Measurements from ENCODE around the gene DGKB. TPM values are rescaled to one million over a fixed set of nuclear protein-coding genes. Genes with fewer than 3 reads are reported as not detected.

DGKB gene
- total and polyA plus RNA-seq, 5 donors, result 0.16 to 1.1 (median 0.54) TPM

DNA sequence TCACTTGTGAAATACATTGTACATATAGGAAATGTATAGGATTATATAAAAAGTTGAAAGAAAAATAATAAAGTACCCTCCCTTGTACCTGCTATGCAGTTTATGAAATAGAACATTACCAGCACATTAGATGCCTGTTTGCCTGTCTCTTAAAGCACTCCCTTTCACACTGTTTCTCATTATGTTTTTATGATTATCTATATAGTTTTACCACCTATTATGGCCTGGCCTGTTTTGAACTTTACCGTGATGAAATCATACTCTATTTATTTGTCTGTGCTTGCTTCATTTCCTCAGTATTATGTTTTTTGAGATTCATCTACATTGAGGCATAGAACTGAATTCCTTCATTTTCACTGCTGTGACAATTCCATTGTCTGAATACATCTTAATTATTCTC, 41.1 kb downstream of the DGKB start:
- Histone ChIP-seq H3K4me3 (ENCODE audit: low read length) (no peak overlapping the region), H3K27ac (ENCODE audit: low read length) (no peak overlapping the region), H3K4me1 (ENCODE audit: control insufficient read depth, insufficient read depth, low read length) (no peaks in the 10 kb centered on the region), H3K27me3 (ENCODE audit: control insufficient read depth, insufficient read depth) (no peaks in the 10 kb centered on the region), H3K9me3 (ENCODE audit: control insufficient read depth, low read length) (no peaks in the 10 kb centered on the region)
- WGBS, result 84% methylated on average over 1 of the region's 1 CpG
- ATAC-seq, result no peak
- intact Hi-C loops (cut with DNase I), result no loop called here
- no peak for DNase-seq

DNA sequence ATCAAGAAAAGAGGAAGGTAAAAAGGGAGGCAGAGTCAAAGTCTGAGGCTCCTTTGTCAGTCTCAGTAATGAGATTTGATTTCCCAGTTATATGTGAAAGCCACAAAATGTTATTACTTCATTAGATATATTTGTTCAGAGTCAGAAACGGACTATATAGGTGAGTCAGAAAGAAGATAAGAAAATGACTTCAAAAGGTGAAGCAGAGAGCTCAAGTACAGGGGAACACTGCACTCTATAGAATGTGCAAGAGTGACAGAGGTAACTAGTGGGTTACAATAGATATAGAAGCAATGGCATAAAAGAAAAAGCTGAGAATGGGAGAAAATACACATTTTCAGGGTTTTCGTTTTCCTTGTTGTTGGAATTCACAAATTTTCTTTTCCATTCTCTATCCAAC, 43.3 kb downstream of the DGKB start:
- Histone ChIP-seq H3K27me3 (ENCODE audit: control insufficient read depth, insufficient read depth) (no peaks in the 10 kb centered on the region), H3K27ac (ENCODE audit: low read length) (no peak overlapping the region), H3K4me3 (ENCODE audit: low read length) (no peak overlapping the region), H3K4me1 (ENCODE audit: control insufficient read depth, insufficient read depth, low read length) (no peaks in the 10 kb centered on the region), H3K9me3 (ENCODE audit: control insufficient read depth, low read length) (no peaks in the 10 kb centered on the region)
- WGBS, result 71% methylated on average over 2 of the region's 2 CpGs
- ATAC-seq, result no peak
- intact Hi-C loops (cut with DNase I), result no loop called here
- DNase-seq, result no peak

DNA sequence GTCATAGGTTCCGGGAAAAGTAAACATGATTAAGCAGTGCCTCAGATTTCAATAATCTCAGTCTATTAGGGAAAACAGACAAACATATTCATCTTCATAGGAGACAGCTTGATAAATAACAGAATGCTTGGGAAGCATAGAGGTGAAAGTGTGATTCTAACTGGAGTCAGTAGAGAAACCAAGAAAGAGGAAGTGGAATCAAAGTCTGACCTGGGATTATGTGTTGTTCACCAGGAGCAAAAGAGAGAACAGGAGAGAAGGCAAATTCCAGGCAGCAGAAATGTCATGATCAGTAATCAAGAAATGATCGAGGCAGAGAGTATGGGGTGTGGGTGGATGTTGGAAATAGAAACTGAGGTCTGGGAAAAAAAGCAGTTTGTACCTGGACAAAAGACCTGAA, 43.7 kb downstream of the DGKB start:
- WGBS, result 67% methylated on average over 2 of the region's 2 CpGs
- H3K27me3 ChIP-seq (ENCODE audit: control insufficient read depth, insufficient read depth), result no peaks in the 10 kb centered on the region
- no peak overlapping the region for H3K4me3 ChIP-seq (ENCODE audit: low read length)
- no peak overlapping the region for H3K27ac ChIP-seq (ENCODE audit: low read length)
- intact Hi-C loops (cut with DNase I), result no loop called here
- DNase-seq (no peak), ATAC-seq (no peak)
- H3K4me1 ChIP-seq (ENCODE audit: control insufficient read depth, insufficient read depth, low read length), result no peaks in the 10 kb centered on the region
- H3K9me3 ChIP-seq (ENCODE audit: control insufficient read depth, low read length), result no peaks in the 10 kb centered on the region

DNA sequence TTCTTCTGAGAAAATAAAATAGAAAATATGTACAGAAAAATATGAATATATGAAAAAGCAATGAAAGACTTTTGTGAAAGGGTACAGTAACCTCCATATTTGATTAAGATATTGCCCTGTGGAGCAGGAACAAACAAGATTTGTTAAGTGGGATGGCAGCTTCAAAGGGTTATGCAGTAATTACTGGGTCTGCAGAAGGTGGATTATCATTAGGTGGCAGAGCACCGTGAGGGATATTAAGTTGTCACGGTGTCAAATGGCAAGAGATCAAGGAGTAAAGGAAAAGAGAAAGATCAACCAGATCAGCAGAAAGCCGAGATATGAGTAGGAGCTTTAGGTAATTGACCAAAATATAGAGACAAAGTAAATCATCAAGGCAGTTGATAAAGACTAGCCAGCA, 44.1 kb downstream of the DGKB start:
- no peaks in the 10 kb centered on the region for H3K9me3 ChIP-seq (ENCODE audit: control insufficient read depth, low read length)
- H3K4me1 ChIP-seq (ENCODE audit: control insufficient read depth, insufficient read depth, low read length), result no peaks in the 10 kb centered on the region
- 57% methylated on average over 3 of the region's 3 CpGs for WGBS
- intact Hi-C loops (cut with DNase I), result no loop called here
- H3K27me3 ChIP-seq (ENCODE audit: control insufficient read depth, insufficient read depth), result no peaks in the 10 kb centered on the region
- ATAC-seq (no peak), DNase-seq (no peak)
- H3K27ac ChIP-seq (ENCODE audit: low read length), result no peak overlapping the region
- no peak overlapping the region for H3K4me3 ChIP-seq (ENCODE audit: low read length)

DNA sequence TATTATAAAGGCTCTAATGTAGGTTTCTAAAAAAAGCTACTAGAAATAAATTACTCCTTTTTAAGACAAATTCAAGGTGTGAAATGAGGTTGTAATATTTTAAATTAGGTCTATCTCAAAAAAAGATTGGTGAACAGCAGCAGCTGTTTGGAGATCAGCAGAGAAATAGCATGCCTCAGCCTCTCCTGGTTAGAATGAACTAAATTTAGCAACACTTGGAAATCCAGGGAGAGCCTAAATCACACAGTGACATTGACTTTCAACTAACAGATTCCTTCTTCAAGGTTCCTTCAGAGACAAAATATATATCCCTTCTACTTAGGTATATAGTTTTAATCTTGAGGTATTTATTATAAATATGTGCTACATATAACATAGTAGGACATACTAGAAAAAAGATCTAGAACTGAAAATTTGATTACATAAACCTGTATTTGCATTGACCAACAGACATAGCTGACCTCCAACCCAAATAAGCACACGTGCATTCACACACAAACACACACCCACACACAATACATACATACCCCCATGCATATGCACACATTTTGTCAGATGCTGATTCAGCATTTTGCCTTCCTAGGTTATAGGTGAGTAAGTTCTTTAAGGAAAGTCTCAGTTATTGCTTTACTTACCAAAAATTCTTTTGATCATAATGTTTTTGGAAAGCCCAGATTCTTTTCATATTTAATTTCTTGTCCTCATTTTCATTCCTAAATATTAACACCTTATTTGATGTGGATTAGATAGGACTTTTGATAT, 47.3 kb downstream of the DGKB start:
- 51% methylated on average over 1 of the region's 1 CpG for whole genome bisulfite sequencing
- no peak for ATAC-seq
- H3K4me1 ChIP-seq (ENCODE audit: control insufficient read depth, insufficient read depth, low read length), result no peaks in the 10 kb centered on the region

DNA sequence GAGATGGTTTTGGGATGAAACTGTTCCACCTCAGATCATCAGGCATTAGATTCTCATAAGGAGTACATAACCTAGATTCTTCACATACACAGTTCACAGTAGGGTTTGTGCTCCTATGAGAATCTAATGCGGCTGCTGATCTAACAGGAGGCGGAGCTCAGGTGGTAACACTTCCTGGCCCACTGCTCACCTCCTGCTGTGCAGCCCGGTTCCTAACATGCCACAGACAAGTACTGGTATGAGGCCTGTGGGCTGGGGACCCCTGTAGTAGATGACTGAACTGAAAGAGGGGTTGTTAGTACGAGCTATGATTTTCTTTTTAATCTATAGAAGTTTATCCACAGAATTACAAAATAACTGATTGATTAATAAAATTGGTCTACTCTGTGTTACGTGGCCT, 48.1 kb downstream of the DGKB start:
- intact Hi-C loops (cut with DNase I), result no loop called here
- DNase-seq, result no peak
- no peaks in the 10 kb centered on the region for H3K9me3 ChIP-seq (ENCODE audit: control insufficient read depth, low read length)
- H3K4me1 ChIP-seq (ENCODE audit: control insufficient read depth, insufficient read depth, low read length), result no peaks in the 10 kb centered on the region
- H3K27ac ChIP-seq (ENCODE audit: low read length), result no peak overlapping the region
- H3K27me3 ChIP-seq (ENCODE audit: control insufficient read depth, insufficient read depth), result no peaks in the 10 kb centered on the region
- H3K4me3 ChIP-seq (ENCODE audit: low read length), result no peak overlapping the region
- 85% methylated on average over 5 of the region's 5 CpGs for WGBS
- no peak for ATAC-seq

More for the DNA sequence above, 47.3 kb downstream of the DGKB start:
- intact Hi-C loops (cut with DNase I), result no loop called here
- no peak overlapping the region for H3K27ac ChIP-seq (ENCODE audit: low read length)
- no peaks in the 10 kb centered on the region for H3K9me3 ChIP-seq (ENCODE audit: control insufficient read depth, low read length)
- H3K4me3 ChIP-seq (ENCODE audit: low read length), result no peak overlapping the region
- H3K27me3 ChIP-seq (ENCODE audit: control insufficient read depth, insufficient read depth), result no peaks in the 10 kb centered on the region
- no peak for DNase-seq

DNA sequence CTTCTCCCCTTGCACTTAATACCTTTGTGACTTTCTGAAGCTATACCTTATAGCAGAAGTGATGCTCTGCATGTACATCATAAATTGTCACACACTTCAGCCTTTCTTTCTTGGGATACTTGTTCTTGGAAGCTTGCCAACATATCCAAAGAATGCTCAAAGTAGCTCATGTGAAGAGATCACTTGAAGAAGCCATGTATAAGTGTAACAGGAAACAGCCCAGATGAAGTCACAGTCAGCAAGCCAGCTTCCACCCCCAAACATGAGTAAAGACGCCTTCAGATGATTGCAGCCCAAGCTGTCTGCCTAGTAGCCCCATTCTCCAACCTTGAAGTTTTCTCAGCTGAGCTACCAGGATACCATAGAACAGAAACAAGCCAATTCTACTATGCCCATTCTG, 50.9 kb downstream of the DGKB start:
- intact Hi-C loops (cut with DNase I), result no loop called here
- no peaks in the 10 kb centered on the region for H3K27me3 ChIP-seq (ENCODE audit: control insufficient read depth, insufficient read depth)
- H3K4me1 ChIP-seq (ENCODE audit: control insufficient read depth, insufficient read depth, low read length), result no peaks in the 10 kb centered on the region
- no peak for ATAC-seq
- no peak overlapping the region for H3K4me3 ChIP-seq (ENCODE audit: low read length)
- H3K9me3 ChIP-seq (ENCODE audit: control insufficient read depth, low read length), result no peaks in the 10 kb centered on the region
- H3K27ac ChIP-seq (ENCODE audit: low read length), result no peak overlapping the region
- DNase-seq, result no peak
- WGBS, result 52% methylated on average over 1 of the region's 1 CpG

DNA sequence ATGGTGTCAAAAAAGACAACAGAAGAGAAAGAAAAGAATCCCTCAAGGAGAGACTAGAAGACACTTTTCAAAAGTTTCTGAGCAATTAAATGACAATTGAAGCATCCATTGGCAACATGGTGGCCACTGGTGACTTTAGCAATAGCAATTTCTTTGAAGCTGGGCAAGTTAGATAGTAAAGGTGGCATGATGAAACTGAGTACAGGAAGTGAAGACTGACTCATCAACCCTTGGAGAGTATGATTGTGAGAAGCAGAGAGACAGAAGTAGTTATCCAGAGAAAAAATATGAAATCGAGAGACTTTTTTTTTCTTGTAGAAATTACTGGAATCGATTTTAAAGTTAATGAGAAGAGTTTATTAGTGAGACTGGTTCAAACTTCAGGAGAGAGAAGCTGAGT, 52.5 kb downstream of the DGKB start:
- Histone ChIP-seq H3K27ac (ENCODE audit: low read length) (no peak overlapping the region), H3K27me3 (ENCODE audit: control insufficient read depth, insufficient read depth) (no peaks in the 10 kb centered on the region), H3K9me3 (ENCODE audit: control insufficient read depth, low read length) (no peaks in the 10 kb centered on the region), H3K4me1 (ENCODE audit: control insufficient read depth, insufficient read depth, low read length) (no peaks in the 10 kb centered on the region), H3K4me3 (ENCODE audit: low read length) (no peak overlapping the region)
- intact Hi-C loops (cut with DNase I), result no loop called here
- ATAC-seq, result no peak
- 91% methylated on average over 2 of the region's 2 CpGs for WGBS
- no peak for DNase-seq

DNA sequence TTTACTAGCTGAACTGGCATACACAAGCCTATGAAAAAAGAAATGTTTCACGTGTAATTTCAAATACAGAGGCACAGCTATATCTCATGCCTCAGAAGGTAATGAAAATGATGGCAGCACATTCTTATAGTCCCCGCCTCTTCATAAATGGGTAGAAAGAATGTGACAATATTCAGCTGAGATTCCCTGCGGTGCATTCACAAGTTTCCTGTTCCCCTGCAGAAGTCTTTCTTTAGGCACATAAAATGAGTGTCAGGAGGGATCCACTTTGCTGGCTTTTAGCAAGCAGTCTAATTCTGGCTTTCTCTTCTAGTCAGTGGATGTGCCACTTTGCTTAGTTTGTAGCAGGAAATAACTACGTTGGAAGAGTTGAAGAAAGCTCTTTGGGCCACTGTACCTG, 56.1 kb downstream of the DGKB start:
- 76% methylated on average over 4 of the region's 4 CpGs for WGBS
- Histone ChIP-seq H3K4me1 (ENCODE audit: control insufficient read depth, insufficient read depth, low read length) (no peaks in the 10 kb centered on the region), H3K27ac (ENCODE audit: low read length) (no peak overlapping the region), H3K27me3 (ENCODE audit: control insufficient read depth, insufficient read depth) (no peaks in the 10 kb centered on the region), H3K4me3 (ENCODE audit: low read length) (no peak overlapping the region), H3K9me3 (ENCODE audit: control insufficient read depth, low read length) (no peaks in the 10 kb centered on the region)
- intact Hi-C loops (cut with DNase I), result no loop called here
- DNase-seq (no peak), ATAC-seq (no peak)

DNA sequence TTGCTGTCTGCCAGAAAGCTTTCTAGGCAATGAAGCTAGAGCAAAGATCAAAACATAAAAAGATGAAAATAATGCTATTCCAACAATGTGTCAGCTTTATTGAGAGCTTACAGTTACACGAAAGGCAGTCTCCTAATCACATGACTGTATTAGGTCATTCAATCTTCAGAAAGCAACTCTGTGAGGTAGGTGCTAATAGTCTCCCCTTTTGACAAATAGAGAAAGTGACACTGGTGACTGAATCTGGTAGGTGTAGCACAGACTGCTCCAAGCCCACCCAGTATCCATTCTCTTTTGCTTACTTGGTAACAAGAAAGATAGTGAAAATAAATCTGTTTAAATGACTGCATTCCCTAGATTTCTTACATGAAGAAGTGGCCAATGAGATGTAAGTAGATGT, 58.8 kb downstream of the DGKB start:
- H3K27me3 ChIP-seq (ENCODE audit: control insufficient read depth, insufficient read depth), result no peaks in the 10 kb centered on the region
- DNase-seq, result no peak
- no peaks in the 10 kb centered on the region for H3K9me3 ChIP-seq (ENCODE audit: control insufficient read depth, low read length)
- WGBS, result 94% methylated on average over 1 of the region's 1 CpG
- H3K4me3 ChIP-seq (ENCODE audit: low read length), result no peak overlapping the region
- intact Hi-C loops (cut with DNase I), result no loop called here
- ATAC-seq, result no peak
- H3K4me1 ChIP-seq (ENCODE audit: control insufficient read depth, insufficient read depth, low read length), result no peaks in the 10 kb centered on the region
- H3K27ac ChIP-seq (ENCODE audit: low read length), result no peak overlapping the region

DNA sequence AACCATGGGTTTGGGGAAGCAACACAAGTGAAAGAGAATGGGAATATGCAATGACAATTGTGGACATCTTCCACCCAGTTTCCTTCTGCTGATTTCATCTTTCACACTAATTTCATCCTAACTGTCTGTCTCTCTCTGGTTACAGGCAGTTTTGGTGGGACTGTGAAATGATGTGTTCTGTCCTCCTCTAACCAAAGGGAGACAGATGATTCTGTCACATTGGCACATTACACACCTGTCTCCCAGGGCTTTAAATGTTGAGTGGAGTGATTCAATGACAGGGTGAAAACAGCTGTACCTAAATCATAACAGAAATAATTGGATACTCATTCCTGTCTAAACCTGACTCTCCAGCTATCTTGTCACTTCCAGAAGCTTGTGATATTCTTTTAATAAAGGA, 60.0 kb downstream of the DGKB start:
- H3K4me3 ChIP-seq (ENCODE audit: low read length), result no peak overlapping the region
- no peaks in the 10 kb centered on the region for H3K27me3 ChIP-seq (ENCODE audit: control insufficient read depth, insufficient read depth)
- intact Hi-C loops (cut with DNase I), result no loop called here
- no peaks in the 10 kb centered on the region for H3K9me3 ChIP-seq (ENCODE audit: control insufficient read depth, low read length)
- no peaks in the 10 kb centered on the region for H3K4me1 ChIP-seq (ENCODE audit: control insufficient read depth, insufficient read depth, low read length)
- DNase-seq, result no peak
- no peak for ATAC-seq
- H3K27ac ChIP-seq (ENCODE audit: low read length), result no peak overlapping the region

DNA sequence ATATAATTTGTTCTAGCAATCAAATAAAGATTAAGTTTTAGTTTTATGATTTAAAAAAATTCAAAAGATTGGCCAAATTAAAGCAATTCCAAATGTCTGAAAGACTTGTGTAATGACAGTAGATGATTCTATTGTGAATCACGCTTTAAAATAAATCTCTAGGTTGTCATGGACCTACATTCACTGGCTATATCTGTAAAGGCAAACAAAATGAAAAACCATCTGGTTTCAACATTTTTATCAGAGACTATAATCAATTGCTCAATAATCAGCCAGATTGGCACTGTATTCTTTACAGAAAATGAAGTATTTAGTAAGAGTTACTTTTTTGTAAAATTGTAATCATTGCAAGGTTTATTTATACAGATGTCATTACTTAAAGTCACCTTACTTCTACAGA, 60.7 kb downstream of the DGKB start:
- H3K9me3 ChIP-seq (ENCODE audit: control insufficient read depth, low read length), result no peaks in the 10 kb centered on the region
- DNase-seq, result no peak
- intact Hi-C loops (cut with DNase I), result no loop called here
- 93% methylated on average over 1 of the region's 1 CpG for WGBS
- no peak for ATAC-seq
- no peak overlapping the region for H3K27ac ChIP-seq (ENCODE audit: low read length)
- H3K4me1 ChIP-seq (ENCODE audit: control insufficient read depth, insufficient read depth, low read length), result no peaks in the 10 kb centered on the region
- no peaks in the 10 kb centered on the region for H3K27me3 ChIP-seq (ENCODE audit: control insufficient read depth, insufficient read depth)
- no peak overlapping the region for H3K4me3 ChIP-seq (ENCODE audit: low read length)
